ENCODE results near the gene ANKRD49. TPM values are rescaled to one million over a fixed set of nuclear protein-coding genes. Genes with fewer than 3 reads are reported as not detected.

ANKRD49 gene
- total and polyA plus RNA-seq, 2 of the 4 experiments (the other 2 are of a cell fraction) = 7.2 to 10.4 TPM

- TF ChIP-seq FOS (IDR thresholded peaks at IDR 0.05; ENCODE audit: low read depth, low read length) (no peak), RFX5 (IDR thresholded peaks at IDR 0.05; ENCODE audit: low read depth, low read length) (no peak), USF2 (IDR thresholded peaks at IDR 0.05; ENCODE audit: low read depth, low read length) (peak; percentile 27; the same call in 1 of the 2 replicates)
These were observed at the start of gene ANKRD49, which contains the start of gene MRE11 (continued) for GRCh38 chr11:94493281-94494125.

- Histone ChIP-seq H3K9ac (ENCODE audit: low read depth, low read length) (no peak overlapping the region), H2AK9ac (replicated peaks; ENCODE audit: low read depth, low read length, poor library complexity) (no peak overlapping the region), H3K4me3 (ENCODE audit: insufficient read depth, low read depth, low read length) (no peak overlapping the region), H3K18ac (ENCODE audit: low read depth, low read length) (no peak overlapping the region), H3K9me3 (ENCODE audit: control insufficient read depth, insufficient read depth, low read length) (no peaks in the 10 kb centered on the region), H3K23ac (ENCODE audit: low read depth, low read length) (no peak overlapping the region), H4K5ac (ENCODE audit: low read depth, low read length) (no peak overlapping the region), H3K9me1 (ENCODE audit: insufficient read depth, low read length) (no peaks in the 10 kb centered on the region), H3K56ac (ENCODE audit: extremely low read depth, insufficient read depth, low read length) (no peak overlapping the region), H2AK5ac (ENCODE audit: low read depth, low read length) (no peak overlapping the region), H3K14ac (replicated peaks; ENCODE audit: low read depth, low read length) (no peak overlapping the region), H4K8ac (ENCODE audit: low read depth in 2 of 2, low read length in 2 of 2) (no peak overlapping the region), H2BK15ac (ENCODE audit: low read depth, low read length) (no peak overlapping the region), H2BK20ac (ENCODE audit: low read depth, low read length) (no peak overlapping the region), H3K4me2 (ENCODE audit: low read depth, low read length) (no peak overlapping the region), H4K20me1 (ENCODE audit: insufficient read depth, low read length) (no peaks in the 10 kb centered on the region), H3K4ac (ENCODE audit: low read depth, low read length) (no peak overlapping the region), H3K36me3 (ENCODE audit: control insufficient read depth, insufficient read depth, low read length) (peaks cover 1% of the 10 kb centered on the region; the same call in 1 of the 2 replicates), H3K27me3 (ENCODE audit: control insufficient read depth, insufficient read depth, low read length) (no peaks in the 10 kb centered on the region), H2BK5ac (ENCODE audit: low read depth, low read length, poor library complexity, severe bottlenecking) (no peak overlapping the region), H4K91ac (ENCODE audit: insufficient read depth, low read depth, low read length) (no peak overlapping the region), H2AFZ (replicated peaks; ENCODE audit: low read length, poor library complexity) (no peak overlapping the region), H2BK120ac (ENCODE audit: low read depth, low read length) (no peak overlapping the region), H3K79me1 (ENCODE audit: low read depth in 1 of 2, low read length in 2 of 2) (no peaks in the 10 kb centered on the region), H3K4me1 (ENCODE audit: control insufficient read depth, insufficient read depth, low read length) (peaks cover 2% of the 10 kb centered on the region; the same call in 1 of the 2 replicates), H3K27ac (ENCODE audit: insufficient read depth, low read length) (no peak overlapping the region)
- in situ Hi-C loops (cut with MboI; ENCODE audit: low sequenced_read_pairs) (no loop called here), dilution Hi-C loops (cut with HindIII; ENCODE audit: low sequenced_read_pairs, unreplicated experiment) (no loop called here), intact Hi-C loops (cut with micrococcal nuclease) (no loop called here)
- no TSS peak for BruUV-seq (replicated peaks)
- ATAC-seq (ENCODE audit: low read depth) (no peak), DNase-seq (no peak)
- no CpG with 5 or more reads among the region's 1 CpG for WGBS, 2 experiments (ENCODE audit: extremely low coverage in 2 of 2, insufficient read length in 1 of 2)
- no peak for TF ChIP-seq FOS (IDR thresholded peaks at IDR 0.05; ENCODE audit: low read depth, low read length)
- no peak for TF ChIP-seq MAZ (IDR thresholded peaks at IDR 0.05; ENCODE audit: borderline replicate concordance, low read depth, low read length)
- peak; percentile 92 for TF ChIP-seq MAFK (IDR thresholded peaks at IDR 0.05; ENCODE audit: low read depth, low read length)
- no peak for TF ChIP-seq RAD21 (IDR thresholded peaks at IDR 0.05; ENCODE audit: low read length)
- POLR2A ChIA-PET (ENCODE audit: unreplicated experiment) = no interaction called here
- CTCF ChIA-PET = no interaction called here
These were observed 48.1 kb upstream of the ANKRD49 start for GRCh38 chr11:94445641-94446040.

Data from IMR-90 (cell line).